Measurements from ENCODE around the gene DHX34.

DHX34 gene

GRCh38 chr19:47430041-47430802 is 81.1 kb downstream of the DHX34 start:
- in situ Hi-C loops (cut with MboI; ENCODE audit: low pct_unique_long_range_greater_than_20kb, low sequenced_read_pairs, unreplicated experiment): no loop called here
- DNase-seq (ENCODE audit: low spot score): no peak
- TF ChIP-seq, protein P1, sequence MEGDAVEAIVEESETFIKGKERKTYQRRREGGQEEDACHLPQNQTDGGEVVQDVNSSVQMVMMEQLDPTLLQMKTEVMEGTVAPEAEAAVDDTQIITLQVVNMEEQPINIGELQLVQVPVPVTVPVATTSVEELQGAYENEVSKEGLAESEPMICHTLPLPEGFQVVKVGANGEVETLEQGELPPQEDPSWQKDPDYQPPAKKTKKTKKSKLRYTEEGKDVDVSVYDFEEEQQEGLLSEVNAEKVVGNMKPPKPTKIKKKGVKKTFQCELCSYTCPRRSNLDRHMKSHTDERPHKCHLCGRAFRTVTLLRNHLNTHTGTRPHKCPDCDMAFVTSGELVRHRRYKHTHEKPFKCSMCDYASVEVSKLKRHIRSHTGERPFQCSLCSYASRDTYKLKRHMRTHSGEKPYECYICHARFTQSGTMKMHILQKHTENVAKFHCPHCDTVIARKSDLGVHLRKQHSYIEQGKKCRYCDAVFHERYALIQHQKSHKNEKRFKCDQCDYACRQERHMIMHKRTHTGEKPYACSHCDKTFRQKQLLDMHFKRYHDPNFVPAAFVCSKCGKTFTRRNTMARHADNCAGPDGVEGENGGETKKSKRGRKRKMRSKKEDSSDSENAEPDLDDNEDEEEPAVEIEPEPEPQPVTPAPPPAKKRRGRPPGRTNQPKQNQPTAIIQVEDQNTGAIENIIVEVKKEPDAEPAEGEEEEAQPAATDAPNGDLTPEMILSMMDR (IDR thresholded peaks at IDR 0.05; ENCODE audit: extremely low read depth, insufficient read depth, missing control alignments): peak; percentile 13

GRCh38 chr19:47432091-47432490 is 83.0 kb downstream of the DHX34 start:
- TF ChIP-seq, protein P1 (IDR thresholded peaks at IDR 0.05; ENCODE audit: extremely low read depth, insufficient read depth, missing control alignments): no peak
- DNase-seq (ENCODE audit: low spot score): no peak
- in situ Hi-C loops (cut with MboI; ENCODE audit: low pct_unique_long_range_greater_than_20kb, low sequenced_read_pairs, unreplicated experiment): no loop called here
